ENCODE data around the gene FOXB2. TPM values are rescaled to one million over a fixed set of nuclear protein-coding genes. Genes with fewer than 3 reads are reported as not detected.

FOXB2 gene
- total RNA-seq, 1 donor from 2014 or later = not detected

DNA sequence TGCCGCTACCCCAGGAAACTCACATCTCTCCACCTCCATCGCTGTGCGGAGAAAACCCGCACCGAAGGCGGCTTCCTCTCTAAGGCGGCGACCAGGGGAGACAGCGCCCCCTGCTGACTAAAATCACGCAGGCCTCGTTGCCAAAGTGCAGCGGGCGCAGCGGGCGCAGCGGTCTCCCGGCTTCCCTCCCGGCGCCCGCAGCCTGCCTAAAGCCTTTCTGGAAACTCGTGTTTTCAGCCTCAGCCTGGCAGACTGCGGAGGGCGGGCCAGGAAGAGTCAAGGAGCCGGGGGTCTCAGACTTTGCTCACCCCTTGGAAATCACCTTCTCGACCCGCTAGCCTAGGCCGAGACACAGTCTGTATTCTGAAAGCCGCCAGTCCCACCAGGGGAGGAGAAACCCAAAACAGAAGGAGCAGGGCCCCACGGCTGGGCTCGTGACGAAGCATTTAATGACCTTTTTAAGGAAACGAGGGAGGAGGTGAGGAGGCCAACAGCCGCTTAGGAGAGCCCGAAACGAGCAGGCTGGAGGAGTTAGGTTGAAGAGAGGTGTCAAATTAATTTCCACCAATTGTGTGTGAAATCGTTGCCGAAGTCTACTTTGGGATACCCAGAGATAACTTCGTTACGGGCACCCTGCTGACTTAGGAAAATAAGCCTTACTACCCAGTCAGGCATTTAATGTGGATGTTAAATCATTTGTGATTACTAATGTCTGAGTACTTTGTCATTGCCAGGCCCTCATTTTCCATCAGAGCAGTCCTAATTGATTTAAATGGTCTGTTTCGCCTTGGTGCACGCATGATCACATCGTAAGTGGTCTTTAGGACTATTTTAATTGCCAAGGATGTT lies 7.3 kb upstream of the FOXB2 start:
- no peak overlapping the region for H3K27ac Mint-ChIP-seq (ENCODE audit: unreplicated experiment)
- no peaks in the 10 kb centered on the region for H3K36me3 Mint-ChIP-seq (ENCODE audit: low read depth, unreplicated experiment)

DNA sequence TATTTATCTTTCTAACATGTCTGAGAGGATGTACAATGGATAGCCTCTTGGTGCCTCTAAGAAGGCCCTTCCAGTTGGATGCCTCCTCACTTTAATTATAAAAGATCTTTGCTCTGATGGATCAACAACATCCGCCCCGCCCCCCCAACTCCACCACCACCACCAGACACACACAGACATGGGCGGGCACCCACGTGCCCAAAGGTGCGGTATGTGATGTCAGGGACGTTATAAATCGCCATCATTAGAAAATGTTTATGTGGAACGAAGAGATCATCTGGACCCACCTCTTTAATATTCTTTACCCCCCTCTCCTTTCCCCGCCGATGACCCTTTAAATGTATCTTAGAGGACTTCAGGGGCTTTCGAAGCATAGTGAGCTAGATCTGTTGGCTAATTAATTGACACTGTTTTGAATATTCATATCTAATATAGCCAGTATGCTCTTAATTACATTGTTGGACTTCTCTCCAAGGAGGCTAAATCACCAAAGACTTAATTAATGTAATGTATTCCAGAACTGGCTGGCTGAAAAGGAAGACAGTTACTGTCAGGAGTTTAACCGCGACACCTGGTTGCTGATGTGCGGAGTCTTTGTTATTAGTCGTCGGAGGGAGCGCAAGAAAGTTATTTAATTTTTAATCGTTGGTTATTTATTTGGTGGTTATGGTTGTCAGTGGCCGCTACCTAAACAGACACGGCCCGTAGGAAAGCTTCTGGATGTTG lies 6.1 kb upstream of the FOXB2 start:
- Mint-ChIP-seq H3K4me1 (ENCODE audit: unreplicated experiment) (peaks cover 29% of the 10 kb centered on the region), H3K36me3 (ENCODE audit: low read depth, unreplicated experiment) (peaks cover 7% of the 10 kb centered on the region), H3K9me3 (ENCODE audit: unreplicated experiment) (peaks cover 6% of the 10 kb centered on the region), H3K27ac (ENCODE audit: unreplicated experiment) (no peak overlapping the region), H3K27me3 (ENCODE audit: unreplicated experiment) (peaks cover 50% of the 10 kb centered on the region), H3K4me3 (ENCODE audit: unreplicated experiment) (peak overlapping the region; percentile 44)
- DNase-seq (ENCODE audit: low spot score) = no peak
- TF ChIP-seq CTCF (IDR thresholded peaks at IDR 0.05; ENCODE audit: unreplicated experiment) = no peak

More for the DNA sequence above, 7.3 kb upstream of the FOXB2 start:
- peak; percentile 93 for DNase-seq (ENCODE audit: low spot score)
- peak; percentile 99 for TF ChIP-seq CTCF (IDR thresholded peaks at IDR 0.05; ENCODE audit: unreplicated experiment)
- Mint-ChIP-seq H3K4me1 (ENCODE audit: unreplicated experiment) (peaks cover 22% of the 10 kb centered on the region), H3K4me3 (ENCODE audit: unreplicated experiment) (peak overlapping the region; percentile 77), H3K27me3 (ENCODE audit: unreplicated experiment) (peaks cover 40% of the 10 kb centered on the region), H3K9me3 (ENCODE audit: unreplicated experiment) (no peaks in the 10 kb centered on the region)

- Mint-ChIP-seq H3K36me3 (ENCODE audit: low read depth, unreplicated experiment) (peaks cover 7% of the 10 kb centered on the region), H3K9me3 (ENCODE audit: unreplicated experiment) (peaks cover 6% of the 10 kb centered on the region), H3K27me3 (ENCODE audit: unreplicated experiment) (peaks cover 53% of the 10 kb centered on the region), H3K4me1 (ENCODE audit: unreplicated experiment) (peaks cover 29% of the 10 kb centered on the region), H3K4me3 (ENCODE audit: unreplicated experiment) (peak overlapping the region; percentile 44), H3K27ac (ENCODE audit: unreplicated experiment) (no peak overlapping the region)
- DNase-seq (ENCODE audit: low spot score) = peak; percentile 15
- TF ChIP-seq CTCF (IDR thresholded peaks at IDR 0.05; ENCODE audit: unreplicated experiment) = no peak
These were observed 5.4 kb upstream of the FOXB2 start for GRCh38 chr9:77013932-77014596.

GRCh38 chr9:77014597-77015263 lies 4.7 kb upstream of the FOXB2 start:
- H3K4me1 Mint-ChIP-seq (ENCODE audit: unreplicated experiment) = peaks cover 29% of the 10 kb centered on the region

More at GRCh38 chr9:77014597-77015263, 4.7 kb upstream of the FOXB2 start:
- no peak for TF ChIP-seq CTCF (IDR thresholded peaks at IDR 0.05; ENCODE audit: unreplicated experiment)
- DNase-seq (ENCODE audit: low spot score) = peak; percentile 20
- Mint-ChIP-seq H3K4me3 (ENCODE audit: unreplicated experiment) (no peak overlapping the region), H3K27me3 (ENCODE audit: unreplicated experiment) (peaks cover 53% of the 10 kb centered on the region), H3K36me3 (ENCODE audit: low read depth, unreplicated experiment) (peaks cover 7% of the 10 kb centered on the region), H3K27ac (ENCODE audit: unreplicated experiment) (no peak overlapping the region), H3K9me3 (ENCODE audit: unreplicated experiment) (peaks cover 6% of the 10 kb centered on the region)

All from endothelial cell (in vitro differentiated cells).